Ovary (tissue), 3 donors: ENCODE data around the gene INCA1.

ENCODE experiments used
- POLR2A ChIP-seq: fragments of 450-650 bp; IDR thresholded peaks from one replicate; pipeline ENCODE4 v1.6.1; 2017; ENCODE audit warnings: antibody characterized with exemption, mild to moderate bottlenecking, moderate library complexity
- TF ChIP-seq, protein P1 (sequence below), 3 donors: fragments of 450-650 bp in 2 of 3; fragments of 200-600 bp in 1 of 3; IDR thresholded peaks; one replicate each; pipeline versions ENCODE4 v1.5.1 to v1.8.0; 2016 to 2022; ENCODE audit warnings: antibody characterized with exemption in 3 of 3, mild to moderate bottlenecking in 1 of 3
- donor health status: DM: no; HTN: no; CAD: no.

DNA sequence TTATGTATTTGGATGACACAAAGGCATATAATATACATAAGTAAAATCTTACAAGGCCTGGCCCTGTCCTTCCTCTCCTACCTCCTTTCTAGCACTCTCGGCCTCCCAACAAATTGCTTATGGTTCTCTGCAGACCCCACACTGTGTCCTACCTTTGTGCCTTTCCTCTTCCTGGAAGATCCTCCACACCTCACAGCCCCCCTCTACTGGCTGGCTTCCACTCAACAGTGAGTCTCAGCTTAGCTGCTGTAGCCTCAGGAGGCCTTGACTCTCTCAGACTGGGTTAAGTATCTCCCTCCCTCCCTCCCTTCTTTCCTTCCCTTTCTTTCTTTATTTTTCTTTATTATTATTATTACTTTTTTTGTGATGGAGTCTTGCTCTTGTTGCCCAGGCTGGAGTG lies 46.2 kb upstream of the INCA1 start:
- no peak for TF ChIP-seq POLR2A
- TF ChIP-seq, protein P1, sequence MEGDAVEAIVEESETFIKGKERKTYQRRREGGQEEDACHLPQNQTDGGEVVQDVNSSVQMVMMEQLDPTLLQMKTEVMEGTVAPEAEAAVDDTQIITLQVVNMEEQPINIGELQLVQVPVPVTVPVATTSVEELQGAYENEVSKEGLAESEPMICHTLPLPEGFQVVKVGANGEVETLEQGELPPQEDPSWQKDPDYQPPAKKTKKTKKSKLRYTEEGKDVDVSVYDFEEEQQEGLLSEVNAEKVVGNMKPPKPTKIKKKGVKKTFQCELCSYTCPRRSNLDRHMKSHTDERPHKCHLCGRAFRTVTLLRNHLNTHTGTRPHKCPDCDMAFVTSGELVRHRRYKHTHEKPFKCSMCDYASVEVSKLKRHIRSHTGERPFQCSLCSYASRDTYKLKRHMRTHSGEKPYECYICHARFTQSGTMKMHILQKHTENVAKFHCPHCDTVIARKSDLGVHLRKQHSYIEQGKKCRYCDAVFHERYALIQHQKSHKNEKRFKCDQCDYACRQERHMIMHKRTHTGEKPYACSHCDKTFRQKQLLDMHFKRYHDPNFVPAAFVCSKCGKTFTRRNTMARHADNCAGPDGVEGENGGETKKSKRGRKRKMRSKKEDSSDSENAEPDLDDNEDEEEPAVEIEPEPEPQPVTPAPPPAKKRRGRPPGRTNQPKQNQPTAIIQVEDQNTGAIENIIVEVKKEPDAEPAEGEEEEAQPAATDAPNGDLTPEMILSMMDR (IDR thresholded peaks at IDR 0.05) = no peak
